GM12878 (cell line): ENCODE measurements around the gene GSS. TPM values are rescaled to one million over a fixed set of nuclear protein-coding genes. Genes with fewer than 3 reads are reported as not detected.

Experiments used
- ATAC-seq: fragments of 200-7000 bp; cut with Tn5 transposase; 3 replicates; pipeline ENCODE4 v1.9.1; 2020; ENCODE audit warnings: mild to moderate bottlenecking, moderate library complexity
- BruUV-seq: library from RNA; stranded (reverse); fragments of 400-500 nt; replicated peaks from 2 replicates; lab custom pipeline; 2021; lab: Mats Ljungman, UMichigan
- CTCF ChIA-PET: fragments of 300-600 bp; sonication (Branson Sonifier 250); formaldehyde crosslinking; extraction: SDS; loops from one replicate; lab custom pipeline; 2021; ENCODE audit warnings: inconsistent platforms; lab: Yijun Ruan, JAX
- POLR2A ChIA-PET: fragments of 350-600 bp; formaldehyde crosslinking; extraction: SDS; loops from one replicate; lab custom pipeline; 2021; ENCODE audit warnings: inconsistent platforms; lab: Charles Lee
- RAD21 ChIA-PET: fragments of 300-600 bp; sonication (Branson Sonifier 250); formaldehyde crosslinking; loops from one replicate; lab custom pipeline; 2023; ENCODE audit warnings: antibody characterized with exemption; ENCODE audit not compliant: unreplicated experiment; lab: Charles Lee
- SMC1A ChIA-PET: fragments of 300-600 bp; sonication (Branson Sonifier 250); formaldehyde crosslinking; loops from one replicate; lab custom pipeline; 2023; ENCODE audit not compliant: unreplicated experiment, uncharacterized antibody; lab: Charles Lee
- DNase-seq: peaks from one replicate; pipeline ENCODE4 v3.0.0-alpha.2; 2011; ENCODE audit warnings: low read depth, low spot score
- FAIRE-seq: peaks from 3 replicates; lab custom pipeline; 2011; peaks lifted over from hg19 to GRCh38; lab: Jason Lieb, UNC
- H2AFZ ChIP-seq: 2 replicates; pipeline ENCODE4 v1.6.0; 2011; ENCODE audit warnings: low read depth, low read length, control low read depth; ENCODE audit not compliant: control insufficient read depth
- H3K27ac ChIP-seq: 2 replicates; pipeline ENCODE4 v1.5.1; 2011; ENCODE audit warnings: control low read depth; ENCODE audit not compliant: control insufficient read depth, insufficient read depth
- H3K27me3 ChIP-seq, 2 experiments: replicated peaks in 1 of 2; 2 replicates each; pipeline versions ENCODE4 v1.6.0 to v1.6.1; 2011; ENCODE audit warnings: low read length in 1 of 2; ENCODE audit not compliant: control insufficient read depth in 2 of 2, insufficient read depth in 2 of 2
- H3K36me3 ChIP-seq, 2 experiments: 2 replicates each; pipeline ENCODE4 v1.5.1; 2011; ENCODE audit warnings: low read length in 1 of 2; ENCODE audit not compliant: control insufficient read depth in 2 of 2, insufficient read depth in 2 of 2
- H3K4me1 ChIP-seq: 2 replicates; pipeline ENCODE4 v1.6.1; 2011; ENCODE audit warnings: mild to moderate bottlenecking, low read length, moderate library complexity, mixed read lengths; ENCODE audit not compliant: control insufficient read depth, insufficient read depth
- H3K4me2 ChIP-seq: 2 replicates; pipeline ENCODE4 v1.6.0; 2011; ENCODE audit warnings: control low read depth; ENCODE audit not compliant: control insufficient read depth, insufficient read depth
- H3K4me3 ChIP-seq: fragments of 200-600 bp; sonication (generic); 2 replicates; pipeline ENCODE4 v1.5.1; 2016
- H3K79me2 ChIP-seq: 2 replicates; pipeline ENCODE4 v1.6.0; 2011; ENCODE audit warnings: low read length; ENCODE audit not compliant: control insufficient read depth, insufficient read depth
- H3K9ac ChIP-seq: 2 replicates; pipeline ENCODE4 v1.8.0; 2011; ENCODE audit warnings: low read length, control low read depth, mixed read lengths; ENCODE audit not compliant: control insufficient read depth, insufficient read depth
- H3K9me3 ChIP-seq: replicated peaks from 3 replicates; pipeline ENCODE4 v1.5.1; 2011; ENCODE audit warnings: mild to moderate bottlenecking, low read length; ENCODE audit not compliant: control insufficient read depth, insufficient read depth
- H4K20me1 ChIP-seq: 2 replicates; pipeline ENCODE4 v1.6.0; 2011; ENCODE audit not compliant: control insufficient read depth, insufficient read depth
- CREB1 ChIP-seq: IDR thresholded peaks from 2 replicates; pipeline ENCODE4 v1.6.1; 2012; ENCODE audit warnings: low read depth, mild to moderate bottlenecking, inconsistent platforms
- MYB ChIP-seq: fragments of 150-350 bp; IDR thresholded peaks from 2 replicates; pipeline ENCODE4 v1.6.1; 2014; ENCODE audit warnings: mild to moderate bottlenecking, low read depth, low read length, borderline replicate concordance
- SRF ChIP-seq, 2 experiments: IDR thresholded peaks; 2 replicates each; pipeline ENCODE4 v1.6.1; 2011; ENCODE audit warnings: low read depth in 2 of 2, low read length in 2 of 2, mild to moderate bottlenecking in 1 of 2, moderate library complexity in 1 of 2
- whole genome bisulfite sequencing: methylation state at CpG from one replicate; pipeline ENCODE4 v1.1.6; 2016; ENCODE audit warnings: low lambda C conversion rate; ENCODE audit not compliant: insufficient replicate concordance, insufficient coverage; ENCODE audit errors: missing lambda C conversion rate; 5-methylcytosine and 5-hydroxymethylcytosine counted together
- in situ Hi-C: fragments of 300-500 bp; cut with MboI; formaldehyde crosslinking; loops from 9 replicates; pipeline ENCODE4 v1.14.3; 2018; ENCODE audit warnings: mixed read lengths
- intact Hi-C: fragments of 100-400 bp; cut with micrococcal nuclease; formaldehyde crosslinking; loops from one replicate; pipeline ENCODE4 v1.14.2; 2022; ENCODE audit not compliant: unreplicated experiment
- polyA plus RNA-seq, 11 experiments: library from polyadenylated mRNA; depleted of rRNA in 4 of 11; unstranded in 6 of 11; stranded (reverse) in 5 of 11; fragments of >200 nt; fragmentation: Nextera tagmentation in 4 of 11; fragmentation: Illumina TruSeq in 1 of 11; extraction: Ambion mirVana in 4 of 11; extraction: Trizol in 1 of 11; gene quantifications; 1 replicate in 1 of 11; 2 replicates in 10 of 11; pipeline versions ENCODE4 v1.2.1 to v1.2.3, GENCODE V29; 2011 to 2016; ENCODE audit warnings: inconsistent platforms in 2 of 11, missing spikeins in 2 of 11, low read depth in 1 of 11
- total RNA-seq, 4 experiments: library from RNA; depleted of rRNA in 3 of 4; stranded (reverse); fragments of >200 nt in 3 of 4; fragmentation: Illumina TruSeq in 1 of 4; extraction: Trizol in 1 of 4; gene quantifications; 2 replicates each; pipeline versions ENCODE4 v1.2.1 to v1.2.3, GENCODE V29; 2013 to 2021

Gene GSS
- total and polyA plus RNA-seq, 10 of the 15 experiments (the other 5 are each of a cell fraction or from before 2014, with no cell fraction given), result 12.7 to 120 (median 67.4) TPM

GRCh38 chr20:34993941-34994508, 38.4 kb upstream of the GSS start:
- Histone ChIP-seq H3K36me3 (peaks cover 0 to 5% of the 10 kb centered on the region in 2 experiments; a peak in 3 of 4 replicates), H3K27me3 (no peaks in the 10 kb centered on the region), H3K4me3 (no peak overlapping the region), H3K9me3 (no peaks in the 10 kb centered on the region), H3K79me2 (no peaks in the 10 kb centered on the region), H3K27ac (no peak overlapping the region), H2AFZ (no peak overlapping the region), H3K9ac (no peak overlapping the region), H3K4me1 (no peaks in the 10 kb centered on the region), H4K20me1 (no peaks in the 10 kb centered on the region), H3K4me2 (no peak overlapping the region)
- CTCF ChIA-PET, result no interaction called here
- SMC1A ChIA-PET, result no interaction called here
- in situ Hi-C loops (no loop called here), intact Hi-C loops (no loop called here)
- RAD21 ChIA-PET, result no interaction called here
- no peak for DNase-seq
- FAIRE-seq, result no peak
- 96% methylated on average over 22 of the region's 22 CpGs for WGBS
- ATAC-seq, result no peak
- BruUV-seq, result no TSS peak
- no peak for TF ChIP-seq MYB
- POLR2A ChIA-PET, result no interaction called here

- ATAC-seq (no peak), DNase-seq (no peak), FAIRE-seq (no peak)
- ChIA-PET POLR2A (no interaction called here), CTCF (no interaction called here), RAD21 (no interaction called here), SMC1A (no interaction called here)
- no peaks in the 10 kb centered on the region for H3K4me1 ChIP-seq
- H4K20me1 ChIP-seq, result no peaks in the 10 kb centered on the region
- H3K79me2 ChIP-seq, result no peaks in the 10 kb centered on the region
- no peaks in the 10 kb centered on the region for H3K9me3 ChIP-seq
- no peak overlapping the region for H3K9ac ChIP-seq
- intact Hi-C loops, result no loop called here
- in situ Hi-C loops, result no loop called here
- no peaks in the 10 kb centered on the region; a peak in 2 of 4 replicates for H3K36me3 ChIP-seq
- BruUV-seq, result no TSS peak
- H3K27ac ChIP-seq, result no peak overlapping the region
- H3K4me3 ChIP-seq, result no peak overlapping the region
- no peak overlapping the region for H3K4me2 ChIP-seq
- 89% methylated on average over 20 of the region's 20 CpGs for WGBS
- H3K27me3 ChIP-seq, result no peaks in the 10 kb centered on the region
- TF ChIP-seq CREB1, result no peak
- no peak for TF ChIP-seq SRF (IDR thresholded peaks at IDR 0.05; ENCODE audit: low read depth in 2 of 2, low read length in 2 of 2)
- H2AFZ ChIP-seq, result no peak overlapping the region
These were observed 37.3 kb upstream of the GSS start for GRCh38 chr20:34992751-34993417.
